ENCODE results near the gene RPS2. TPM values are rescaled to one million over a fixed set of nuclear protein-coding genes. Genes with fewer than 3 reads are reported as not detected.
"Not testable (repeated sequence)": the region's sequence is repeated elsewhere in the genome, so short reads cannot be mapped to it uniquely, and the experiment has no call there.

The RPS2 gene
- total and polyA plus RNA-seq, 4 donors, result 682 to 1,957 (median 1,591) TPM

DNA sequence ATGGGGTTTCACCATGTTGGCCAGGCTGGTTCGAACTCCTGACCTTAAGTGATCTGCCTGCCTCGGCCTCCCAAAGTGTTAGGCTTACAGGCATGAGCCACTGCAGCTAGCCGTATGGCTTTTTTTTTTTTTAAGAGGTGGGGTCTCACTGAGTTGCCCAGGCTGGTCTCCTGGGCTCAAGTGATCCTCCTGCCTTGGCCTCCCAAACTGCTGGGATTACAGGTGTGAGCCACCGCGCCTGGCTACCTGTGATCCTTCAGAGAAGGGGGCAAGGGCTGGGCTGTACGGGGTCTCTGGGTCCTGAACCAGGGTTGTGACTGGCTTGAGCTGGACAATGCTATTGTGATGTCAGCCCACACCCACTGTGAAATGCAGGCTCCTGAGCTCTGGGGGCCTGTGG is 1.8 kb upstream of the RPS2 start, which contains the start of gene RNF151:
Gene RNF151 (plus strand): TSS at position 397 of the 400 bp plus-strand sequence. CDS start 26 bp downstream, outside the sequence.
- DNase-seq (ENCODE audit: low read depth in 4 of 6, low spot score in 6 of 6), result no peak
- Histone ChIP-seq H3K4me1 (ENCODE audit: control insufficient read depth, insufficient read depth, low read length) (peaks cover 39% of the 10 kb centered on the region), H3K9me3 (ENCODE audit: control insufficient read depth, insufficient read depth, low read length) (no peaks in the 10 kb centered on the region), H3K27ac (ENCODE audit: low read depth, low read length) (peak within 1 kb of the TSS; percentile 92), H3K27me3 (ENCODE audit: control insufficient read depth, insufficient read depth, low read length) (no peaks in the 10 kb centered on the region), H3K4me3 (ENCODE audit: low read depth, low read length) (peak within 1 kb of the TSS; percentile 86), H3K36me3 (ENCODE audit: control insufficient read depth, insufficient read depth, low read length) (peaks cover 39% of the 10 kb centered on the region)
- 96% methylated on average over 6 of the region's 6 CpGs for WGBS (ENCODE audit: insufficient coverage)

GRCh38 chr16:1965396-1966001 is 873 bp upstream of the RPS2 start:
- Histone ChIP-seq H3K4me3 (ENCODE audit: low read depth, low read length) (peak overlapping the region; percentile 86), H3K36me3 (ENCODE audit: control insufficient read depth, insufficient read depth, low read length) (peaks cover 43% of the 10 kb centered on the region), H3K4me1 (ENCODE audit: control insufficient read depth, insufficient read depth, low read length) (peaks cover 37% of the 10 kb centered on the region), H3K9me3 (ENCODE audit: control insufficient read depth, insufficient read depth, low read length) (no peaks in the 10 kb centered on the region), H3K27ac (ENCODE audit: low read depth, low read length) (peak overlapping the region; percentile 92), H3K27me3 (ENCODE audit: control insufficient read depth, insufficient read depth, low read length) (no peaks in the 10 kb centered on the region)
- WGBS (ENCODE audit: insufficient coverage), result 19% methylated on average over 23 of the region's 24 CpGs
- no peak for DNase-seq (ENCODE audit: low read depth in 4 of 6, low spot score in 6 of 6)

DNA sequence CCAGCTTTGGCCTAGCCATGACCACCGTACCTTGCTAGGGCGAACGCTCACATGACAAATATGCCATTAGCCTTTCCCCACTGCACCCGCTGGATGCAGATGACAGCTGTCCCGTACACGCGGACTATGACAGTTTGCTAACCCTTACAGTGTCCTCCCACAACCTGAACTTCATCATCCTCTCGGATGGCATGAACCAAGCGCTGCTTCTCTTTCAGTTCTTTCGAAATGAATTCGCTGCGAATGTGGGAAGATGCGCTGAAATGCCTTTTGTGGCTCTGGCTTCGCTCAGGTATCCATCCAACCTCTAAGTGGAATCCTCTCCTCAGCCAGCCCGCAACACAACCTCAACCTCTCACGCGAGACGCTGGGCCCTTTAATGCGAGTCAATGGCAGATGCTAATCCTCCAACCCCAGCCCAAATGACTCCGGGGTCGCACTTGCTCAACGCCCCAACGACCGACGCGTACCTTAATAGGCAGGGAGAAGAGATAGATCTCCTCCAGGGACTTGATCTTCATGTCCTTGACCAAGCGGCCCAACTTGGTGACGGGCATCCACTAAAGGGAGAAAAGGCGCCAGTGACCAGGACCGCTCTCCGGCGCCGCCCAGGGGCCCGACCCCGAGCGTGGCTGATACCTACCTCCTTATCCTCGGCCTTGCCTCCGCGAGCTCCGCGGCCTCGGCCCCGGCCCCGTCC is 670 bp downstream of the RPS2 start:
- peak overlapping the region; percentile 86 for H3K4me3 ChIP-seq (ENCODE audit: low read depth, low read length)
- H3K4me1 ChIP-seq (ENCODE audit: control insufficient read depth, insufficient read depth, low read length), result peaks cover 49% of the 10 kb centered on the region
- peak in 1 of 6 donors; percentile 57 for DNase-seq (ENCODE audit: low read depth in 4 of 6, low spot score in 6 of 6)
- peaks cover 45% of the 10 kb centered on the region for H3K36me3 ChIP-seq (ENCODE audit: control insufficient read depth, insufficient read depth, low read length)
- H3K9me3 ChIP-seq (ENCODE audit: control insufficient read depth, insufficient read depth, low read length), result no peaks in the 10 kb centered on the region
- WGBS (ENCODE audit: insufficient coverage), result 5% methylated on average over 22 of the region's 44 CpGs
- peak overlapping the region; percentile 92 for H3K27ac ChIP-seq (ENCODE audit: low read depth, low read length)
- no peaks in the 10 kb centered on the region for H3K27me3 ChIP-seq (ENCODE audit: control insufficient read depth, insufficient read depth, low read length)

DNA sequence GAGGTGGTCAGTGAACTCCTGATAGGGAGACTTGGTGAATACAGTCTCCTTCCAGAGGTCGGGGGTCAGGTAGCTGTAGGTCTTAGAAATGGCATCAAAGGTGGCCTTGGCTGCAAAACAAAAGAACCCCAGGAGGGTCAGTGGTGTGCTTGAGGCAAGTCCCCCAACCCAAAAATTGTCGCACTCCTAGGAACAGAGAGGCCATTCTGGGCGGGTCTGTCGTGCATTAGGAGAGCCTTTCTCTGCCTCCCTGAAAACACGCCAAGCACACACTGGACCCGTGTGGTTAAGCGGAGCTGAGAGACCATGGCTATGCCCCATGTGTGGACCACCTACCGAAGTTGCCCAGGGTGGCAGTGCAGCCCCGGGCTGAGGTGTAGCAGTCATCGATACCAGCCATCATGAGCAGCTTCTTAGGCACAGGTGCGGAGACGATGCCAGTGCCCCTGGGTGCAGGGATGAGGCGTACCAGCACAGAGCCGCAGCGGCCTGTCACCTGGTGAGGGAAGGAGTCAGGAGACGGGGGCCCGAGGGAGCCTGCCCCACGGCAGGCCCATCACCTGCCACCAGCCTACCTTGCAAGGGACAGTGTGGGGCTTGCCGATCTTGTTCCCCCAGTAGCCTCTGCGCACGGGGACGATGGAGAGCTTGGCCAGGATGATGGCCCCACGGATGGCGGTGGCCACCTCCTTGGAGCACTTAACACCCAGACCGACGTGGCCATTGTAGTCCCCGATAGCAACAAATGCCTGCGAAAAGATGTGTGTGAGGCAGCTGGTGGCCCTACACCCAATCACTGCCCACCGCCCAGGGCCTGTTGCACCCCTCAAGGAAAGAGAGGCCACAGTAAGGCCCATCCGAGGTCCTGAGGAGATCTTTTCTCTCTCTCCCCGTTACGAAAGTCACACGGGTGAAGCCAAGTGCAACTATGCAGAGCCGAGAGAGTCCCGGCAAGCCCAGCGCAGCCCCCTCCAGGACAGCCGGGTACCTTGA is 2.2 kb downstream of the RPS2 start:
- not testable (repeated sequence) for H3K4me3 ChIP-seq (ENCODE audit: low read depth, low read length); H3K9me3 ChIP-seq (ENCODE audit: control insufficient read depth, insufficient read depth, low read length); H3K27me3 ChIP-seq (ENCODE audit: control insufficient read depth, insufficient read depth, low read length); DNase-seq (ENCODE audit: low read depth in 4 of 6, low spot score in 6 of 6); H3K27ac ChIP-seq (ENCODE audit: low read depth, low read length)
- H3K4me1 ChIP-seq (ENCODE audit: control insufficient read depth, insufficient read depth, low read length), result peaks cover 53% of the 10 kb centered on the region
- 87% methylated on average over 17 of the region's 37 CpGs for WGBS (ENCODE audit: insufficient coverage)
- peaks cover 38% of the 10 kb centered on the region for H3K36me3 ChIP-seq (ENCODE audit: control insufficient read depth, insufficient read depth, low read length)

DNA sequence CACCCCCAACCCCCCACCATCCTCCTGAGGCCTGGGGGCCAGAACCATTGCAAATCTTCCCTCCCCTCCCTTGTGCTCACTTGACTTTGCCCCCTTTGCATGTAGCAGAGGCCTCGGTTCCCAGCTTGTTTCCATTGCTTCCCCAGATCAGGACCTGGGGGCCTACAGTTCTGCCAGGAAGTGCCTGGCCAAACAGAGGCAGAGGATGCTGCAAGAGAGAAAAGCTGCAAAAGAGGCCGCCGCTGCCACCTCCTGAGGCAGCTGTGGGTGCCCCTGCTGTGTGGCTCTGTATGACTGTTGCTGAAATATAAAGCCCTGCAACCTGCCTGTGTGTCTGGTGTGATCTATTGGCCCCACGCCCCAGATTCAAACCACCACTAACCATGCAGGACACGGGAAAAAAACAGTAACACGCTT is 3.0 kb downstream of the RPS2 start:
- Histone ChIP-seq H3K4me1 (ENCODE audit: control insufficient read depth, insufficient read depth, low read length) (peaks cover 53% of the 10 kb centered on the region), H3K27ac (ENCODE audit: low read depth, low read length) (no peak overlapping the region), H3K9me3 (ENCODE audit: control insufficient read depth, insufficient read depth, low read length) (no peaks in the 10 kb centered on the region), H3K36me3 (ENCODE audit: control insufficient read depth, insufficient read depth, low read length) (peaks cover 31% of the 10 kb centered on the region), H3K27me3 (ENCODE audit: control insufficient read depth, insufficient read depth, low read length) (no peaks in the 10 kb centered on the region), H3K4me3 (ENCODE audit: low read depth, low read length) (no peak overlapping the region)
- no peak for DNase-seq (ENCODE audit: low read depth in 4 of 6, low spot score in 6 of 6)
- 54% methylated on average over 3 of the region's 6 CpGs for WGBS (ENCODE audit: insufficient coverage)

DNA sequence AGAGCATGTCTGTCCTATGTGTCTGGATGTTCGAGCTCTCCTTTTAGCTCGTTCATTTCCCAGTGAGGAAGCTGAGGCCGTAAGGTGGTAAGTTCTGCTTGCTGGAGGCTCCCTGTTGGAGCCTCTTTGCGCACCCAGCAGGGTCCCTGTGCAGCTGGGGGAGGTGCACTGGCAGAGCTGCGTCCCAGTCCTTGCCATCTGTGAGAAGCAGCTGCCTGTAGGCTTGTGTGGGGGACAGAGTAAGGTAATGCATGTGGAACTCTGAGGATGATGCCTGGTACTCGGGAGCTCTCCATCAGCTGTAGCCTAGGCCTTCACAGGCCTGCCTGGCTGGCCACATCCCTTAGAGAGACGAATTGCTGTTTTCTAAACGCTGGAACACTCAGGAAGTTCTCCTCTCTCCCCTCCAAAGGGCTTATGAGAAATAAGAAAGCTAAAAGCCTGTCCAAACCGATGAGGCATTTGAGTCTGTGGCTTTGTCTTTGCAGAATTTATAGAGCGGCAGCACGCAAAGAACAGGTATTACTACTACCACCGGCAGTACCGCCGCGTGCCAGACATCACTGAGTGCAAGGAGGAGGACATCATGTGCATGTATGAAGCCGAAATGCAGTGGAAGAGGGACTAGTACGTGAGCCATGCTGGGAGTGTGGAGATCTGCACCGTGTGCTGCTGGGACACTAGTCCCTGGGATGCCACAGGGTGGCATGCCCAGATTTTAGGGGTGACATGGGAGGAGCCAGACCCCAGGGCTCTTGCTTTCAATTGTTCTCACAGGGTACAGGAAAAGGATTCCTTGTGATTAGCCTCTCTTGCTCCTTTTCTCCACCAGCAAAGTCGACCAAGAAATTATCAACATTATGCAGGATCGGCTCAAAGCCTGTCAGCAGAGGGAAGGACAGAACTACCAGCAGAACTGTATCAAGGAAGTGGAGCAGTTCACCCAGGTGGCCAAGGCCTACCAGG is 3.7 kb downstream of the RPS2 start:
- DNase-seq (ENCODE audit: low read depth in 4 of 6, low spot score in 6 of 6), result no peak
- Histone ChIP-seq H3K27ac (ENCODE audit: low read depth, low read length) (no peak overlapping the region), H3K4me3 (ENCODE audit: low read depth, low read length) (peak overlapping the region; percentile 85)

GRCh38 chr16:1959269-1960039 is 5.2 kb downstream of the RPS2 start, which contains the start of gene NDUFB10:
Gene NDUFB10, plus strand, starts transcription at chr16:1959538. Its CDS starts 87 bp downstream, at chr16:1959625.
- Histone ChIP-seq H3K9me3 (ENCODE audit: control insufficient read depth, insufficient read depth, low read length) (no peaks in the 10 kb centered on the region), H3K36me3 (ENCODE audit: control insufficient read depth, insufficient read depth, low read length) (peaks cover 25% of the 10 kb centered on the region), H3K4me3 (ENCODE audit: low read depth, low read length) (peak within 1 kb of the TSS; percentile 85), H3K4me1 (ENCODE audit: control insufficient read depth, insufficient read depth, low read length) (peaks cover 42% of the 10 kb centered on the region), H3K27ac (ENCODE audit: low read depth, low read length) (peak within 1 kb of the TSS; percentile 40), H3K27me3 (ENCODE audit: control insufficient read depth, insufficient read depth, low read length) (no peaks in the 10 kb centered on the region)
- peak in 4 of 6 donors; percentile 68 to 95 (median 84) for DNase-seq (ENCODE audit: low read depth in 4 of 6, low spot score in 6 of 6)
- under 1% methylated on average over 79 of the region's 79 CpGs for WGBS (ENCODE audit: insufficient coverage)

More for the DNA sequence above, 3.7 kb downstream of the RPS2 start:
- whole genome bisulfite sequencing (ENCODE audit: insufficient coverage), result 57% methylated on average over 16 of the region's 20 CpGs
- H3K4me1 ChIP-seq (ENCODE audit: control insufficient read depth, insufficient read depth, low read length), result peaks cover 50% of the 10 kb centered on the region
- peaks cover 28% of the 10 kb centered on the region for H3K36me3 ChIP-seq (ENCODE audit: control insufficient read depth, insufficient read depth, low read length)
- H3K9me3 ChIP-seq (ENCODE audit: control insufficient read depth, insufficient read depth, low read length), result no peaks in the 10 kb centered on the region
- no peaks in the 10 kb centered on the region for H3K27me3 ChIP-seq (ENCODE audit: control insufficient read depth, insufficient read depth, low read length)

GRCh38 chr16:1958715-1959268 is 5.8 kb downstream of the RPS2 start:
- H3K27ac ChIP-seq (ENCODE audit: low read depth, low read length), result no peak overlapping the region
- H3K27me3 ChIP-seq (ENCODE audit: control insufficient read depth, insufficient read depth, low read length), result no peaks in the 10 kb centered on the region
- WGBS (ENCODE audit: insufficient coverage), result 36% methylated on average over 11 of the region's 14 CpGs
- H3K36me3 ChIP-seq (ENCODE audit: control insufficient read depth, insufficient read depth, low read length), result peaks cover 21% of the 10 kb centered on the region
- peak overlapping the region; percentile 21 for H3K4me3 ChIP-seq (ENCODE audit: low read depth, low read length)
- H3K9me3 ChIP-seq (ENCODE audit: control insufficient read depth, insufficient read depth, low read length), result no peaks in the 10 kb centered on the region
- H3K4me1 ChIP-seq (ENCODE audit: control insufficient read depth, insufficient read depth, low read length), result peaks cover 38% of the 10 kb centered on the region
- no peak for DNase-seq (ENCODE audit: low read depth in 4 of 6, low spot score in 6 of 6)

Measured in spinal cord (tissue), 10 donors.